Parathyroid adenoma (tissue), 2 donors: ENCODE measurements around the gene GLRB.

Source experiments
- H2AFZ ChIP-seq: fragments of 300-600 bp; sonication (generic); one replicate; pipeline ENCODE4 v1.7.0; 2017; ENCODE audit warnings: antibody characterized with exemption, mild to moderate bottlenecking
- H3K27ac ChIP-seq: fragments of 300-600 bp; sonication (generic); one replicate; pipeline ENCODE4 v1.7.0; 2017
- H3K27me3 ChIP-seq: fragments of 300-600 bp; sonication (generic); one replicate; pipeline ENCODE4 v1.7.0; 2017; ENCODE audit warnings: low read length; ENCODE audit not compliant: control insufficient read depth, insufficient read depth
- H3K36me3 ChIP-seq: fragments of 300-600 bp; sonication (generic); one replicate; pipeline ENCODE4 v1.7.0; 2017; ENCODE audit warnings: low read length; ENCODE audit not compliant: control insufficient read depth, insufficient read depth
- H3K4me1 ChIP-seq: fragments of 300-600 bp; sonication (generic); one replicate; pipeline ENCODE4 v1.7.0; 2017; ENCODE audit warnings: control low read depth
- H3K4me2 ChIP-seq: fragments of 300-600 bp; sonication (generic); one replicate; pipeline ENCODE4 v1.7.0; 2017; ENCODE audit warnings: low read length
- H3K4me3 ChIP-seq: fragments of 300-600 bp; sonication (generic); one replicate; pipeline ENCODE4 v1.7.0; 2017; ENCODE audit warnings: low read depth, low read length
- H3K79me2 ChIP-seq: fragments of 300-600 bp; sonication (generic); one replicate; pipeline ENCODE4 v1.7.0; 2017; ENCODE audit warnings: control low read depth
- H3K9ac ChIP-seq: fragments of 300-600 bp; sonication (generic); one replicate; pipeline ENCODE4 v1.7.0; 2017; ENCODE audit warnings: mild to moderate bottlenecking
- H3K9me3 ChIP-seq: fragments of 300-600 bp; sonication (generic); one replicate; pipeline ENCODE4 v1.7.0; 2017; ENCODE audit warnings: low read length; ENCODE audit not compliant: control insufficient read depth
- TF ChIP-seq, protein P1 (sequence below): fragments of 300-600 bp; sonication (generic); IDR thresholded peaks from one replicate; pipeline ENCODE4 v1.7.0; 2017; ENCODE audit warnings: antibody characterized with exemption, mild to moderate bottlenecking
- donor health status: primary hyperparathyroidism.

The GLRB gene

DNA sequence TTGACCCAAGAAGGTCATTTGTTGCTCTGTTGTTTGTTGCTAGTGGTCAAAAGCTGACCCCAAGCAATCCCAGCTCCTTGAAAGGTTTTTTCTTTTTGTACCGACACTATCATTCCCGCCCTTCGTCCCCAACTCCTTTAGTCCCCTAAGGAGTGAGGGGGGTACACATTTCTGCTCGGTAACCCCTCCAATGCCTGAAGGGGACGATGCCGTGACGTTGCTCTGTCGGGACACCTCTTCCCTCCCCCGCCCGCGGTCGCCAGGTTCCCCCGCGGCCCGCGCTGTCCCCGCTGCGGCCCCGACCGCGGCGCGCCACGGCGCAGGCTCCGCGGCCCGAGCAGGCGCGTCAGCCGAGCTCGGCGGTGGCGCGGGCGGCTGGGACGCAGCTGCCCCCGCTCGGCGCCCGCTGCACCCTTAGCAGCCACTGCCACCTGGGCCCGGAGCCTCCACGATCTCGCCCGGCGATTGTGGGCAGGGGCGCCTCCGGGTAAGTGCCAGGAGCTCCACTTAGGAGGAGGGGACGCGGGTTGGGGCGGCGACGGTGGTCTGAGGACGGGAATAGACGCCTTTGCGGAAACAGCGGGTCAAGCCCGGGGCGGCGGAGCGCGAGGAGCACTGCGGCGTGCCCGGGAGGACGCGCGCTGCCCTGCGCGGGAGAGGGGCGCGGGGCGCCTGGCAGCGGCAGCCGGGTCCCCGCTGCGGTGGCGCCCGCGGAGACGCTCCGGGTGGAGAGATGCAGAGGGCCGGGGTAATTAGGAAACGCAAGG, at the start of gene GLRB:
GLRB (plus strand) TSS at position 340 of the 767 bp plus-strand sequence. CDS start 1,875 bp downstream, outside the sequence.
- Histone ChIP-seq H3K27me3 (no peaks in the 10 kb centered on the region), H3K9ac (no peak within 1 kb of the TSS), H3K36me3 (no peaks in the 10 kb centered on the region), H3K4me1 (no peaks in the 10 kb centered on the region), H3K9me3 (no peaks in the 10 kb centered on the region), H3K4me2 (peak within 1 kb of the TSS; percentile 96), H3K27ac (peak within 1 kb of the TSS; percentile 39), H3K4me3 (peak within 1 kb of the TSS; percentile 91), H3K79me2 (no peaks in the 10 kb centered on the region), H2AFZ (peak within 1 kb of the TSS; percentile 90)
- TF ChIP-seq, protein P1, sequence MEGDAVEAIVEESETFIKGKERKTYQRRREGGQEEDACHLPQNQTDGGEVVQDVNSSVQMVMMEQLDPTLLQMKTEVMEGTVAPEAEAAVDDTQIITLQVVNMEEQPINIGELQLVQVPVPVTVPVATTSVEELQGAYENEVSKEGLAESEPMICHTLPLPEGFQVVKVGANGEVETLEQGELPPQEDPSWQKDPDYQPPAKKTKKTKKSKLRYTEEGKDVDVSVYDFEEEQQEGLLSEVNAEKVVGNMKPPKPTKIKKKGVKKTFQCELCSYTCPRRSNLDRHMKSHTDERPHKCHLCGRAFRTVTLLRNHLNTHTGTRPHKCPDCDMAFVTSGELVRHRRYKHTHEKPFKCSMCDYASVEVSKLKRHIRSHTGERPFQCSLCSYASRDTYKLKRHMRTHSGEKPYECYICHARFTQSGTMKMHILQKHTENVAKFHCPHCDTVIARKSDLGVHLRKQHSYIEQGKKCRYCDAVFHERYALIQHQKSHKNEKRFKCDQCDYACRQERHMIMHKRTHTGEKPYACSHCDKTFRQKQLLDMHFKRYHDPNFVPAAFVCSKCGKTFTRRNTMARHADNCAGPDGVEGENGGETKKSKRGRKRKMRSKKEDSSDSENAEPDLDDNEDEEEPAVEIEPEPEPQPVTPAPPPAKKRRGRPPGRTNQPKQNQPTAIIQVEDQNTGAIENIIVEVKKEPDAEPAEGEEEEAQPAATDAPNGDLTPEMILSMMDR = no peak

DNA sequence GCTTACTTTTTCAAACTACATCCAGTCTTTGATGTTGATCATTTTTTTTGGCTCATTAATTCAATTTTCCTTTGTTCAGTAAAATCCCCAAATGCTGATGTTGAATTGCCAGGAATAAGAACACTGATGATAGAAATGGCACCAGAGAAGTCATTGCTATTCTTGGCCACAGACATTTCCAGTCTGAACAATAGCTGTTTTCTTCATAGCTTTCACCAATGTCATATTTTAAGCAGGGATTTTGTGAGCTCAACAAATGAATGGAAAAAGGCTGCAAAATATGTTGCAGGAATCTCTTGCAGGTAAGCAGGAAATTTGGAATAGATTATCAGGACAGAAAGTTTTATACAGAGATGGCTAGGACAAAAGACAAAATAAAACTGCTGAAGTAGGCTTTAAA, 40.5 kb upstream of the GLRB start:
- H3K9ac ChIP-seq = no peak overlapping the region
- H3K4me2 ChIP-seq = no peak overlapping the region
- H3K27ac ChIP-seq = no peak overlapping the region
- no peak overlapping the region for H3K4me3 ChIP-seq
- H3K36me3 ChIP-seq = no peaks in the 10 kb centered on the region
- no peaks in the 10 kb centered on the region for H3K79me2 ChIP-seq
- TF ChIP-seq, protein P1 = no peak
- no peak overlapping the region for H2AFZ ChIP-seq
- no peaks in the 10 kb centered on the region for H3K9me3 ChIP-seq
- H3K27me3 ChIP-seq = no peaks in the 10 kb centered on the region
- H3K4me1 ChIP-seq = no peaks in the 10 kb centered on the region

DNA sequence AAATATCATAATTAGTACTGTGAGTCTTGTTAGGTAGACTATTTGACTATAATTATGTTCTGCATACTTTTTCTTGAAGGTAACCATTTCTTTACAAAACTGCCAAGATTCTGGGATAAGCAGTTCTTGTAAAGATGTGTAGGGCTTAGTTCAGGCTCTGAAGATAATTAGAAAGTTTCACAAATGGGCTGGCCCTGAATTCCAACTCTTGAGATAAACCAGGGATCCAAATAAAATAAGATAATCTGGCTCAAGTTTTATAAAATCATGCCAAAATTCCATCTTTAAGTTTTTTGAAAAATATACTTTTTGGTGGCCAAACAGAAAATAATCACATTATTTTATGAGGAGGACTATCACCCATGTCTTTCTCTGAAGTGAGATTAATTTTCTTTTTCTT, 35.5 kb upstream of the GLRB start:
- Histone ChIP-seq H2AFZ (no peak overlapping the region), H3K79me2 (no peaks in the 10 kb centered on the region), H3K27me3 (no peaks in the 10 kb centered on the region), H3K4me1 (no peaks in the 10 kb centered on the region), H3K27ac (no peak overlapping the region), H3K9me3 (no peaks in the 10 kb centered on the region), H3K4me2 (no peak overlapping the region), H3K9ac (no peak overlapping the region), H3K36me3 (no peaks in the 10 kb centered on the region), H3K4me3 (no peak overlapping the region)
- TF ChIP-seq, protein P1 = no peak

DNA sequence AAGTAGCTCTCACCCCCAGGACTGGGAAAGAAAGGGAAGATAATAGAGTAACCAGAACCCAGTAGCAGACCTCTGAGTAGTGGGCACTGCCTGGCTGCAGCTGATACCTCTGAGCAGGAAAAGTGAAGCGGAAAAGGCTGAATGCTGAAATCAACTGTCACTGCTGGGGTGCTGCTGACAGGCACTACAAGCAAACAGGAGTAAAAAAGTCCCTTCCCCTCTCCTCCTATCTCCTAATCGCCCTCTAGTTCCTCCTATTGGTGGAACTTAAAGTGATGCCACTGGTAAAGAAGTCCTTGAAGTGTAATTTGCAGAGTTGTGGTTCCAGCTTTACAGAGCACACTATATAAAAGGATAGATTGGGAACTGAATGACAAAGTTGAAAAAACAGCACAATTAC, 32.8 kb upstream of the GLRB start:
- H3K9ac ChIP-seq = no peak overlapping the region
- TF ChIP-seq, protein P1 = no peak
- H3K27ac ChIP-seq = no peak overlapping the region
- no peaks in the 10 kb centered on the region for H3K79me2 ChIP-seq
- H3K36me3 ChIP-seq = no peaks in the 10 kb centered on the region
- H2AFZ ChIP-seq = no peak overlapping the region
- no peak overlapping the region for H3K4me3 ChIP-seq
- no peaks in the 10 kb centered on the region for H3K27me3 ChIP-seq
- no peak overlapping the region for H3K4me2 ChIP-seq
- H3K9me3 ChIP-seq = no peaks in the 10 kb centered on the region
- no peaks in the 10 kb centered on the region for H3K4me1 ChIP-seq
